ENCODE results near the gene ORMDL2. TPM values are rescaled to one million over a fixed set of nuclear protein-coding genes. Genes with fewer than 3 reads are reported as not detected.

The ORMDL2 gene
- total and polyA plus RNA-seq, 10 of the 15 experiments (the other 5 are each of a cell fraction or from before 2014, with no cell fraction given) = 15.0 to 135 (median 33.9) TPM

- H3K79me2 ChIP-seq (ENCODE audit: control insufficient read depth, insufficient read depth, low read length) = no peaks in the 10 kb centered on the region
- H3K27ac ChIP-seq (ENCODE audit: control insufficient read depth, insufficient read depth) = no peak within 1 kb of the TSS
- ATAC-seq (no peak; the same call in 2 of the 3 replicates), DNase-seq (ENCODE audit: low read depth, low spot score) (no peak), FAIRE-seq (no peak)
- no peak within 1 kb of the TSS for H3K4me2 ChIP-seq (ENCODE audit: control insufficient read depth, insufficient read depth)
- SMC1A ChIA-PET (ENCODE audit: uncharacterized antibody, unreplicated experiment) = no interaction called here
- CTCF ChIA-PET = interaction anchor here (1.0 to 1.2 kb wide), 2 partner anchors 84 to 104 kb away, joined by 3 read pairs; no protein-coding TSS in a partner anchor
- in situ Hi-C loops (cut with MboI) (no loop called here), intact Hi-C loops (cut with micrococcal nuclease; ENCODE audit: unreplicated experiment) (no loop called here)
- no peaks in the 10 kb centered on the region for H4K20me1 ChIP-seq (ENCODE audit: control insufficient read depth, insufficient read depth)
- no TSS peak for BruUV-seq (replicated peaks)
- RAD21 ChIA-PET (ENCODE audit: unreplicated experiment) = interaction anchor here (1.2 kb wide), 1 partner anchor 105 kb away, joined by 4 read pairs; no protein-coding TSS in a partner anchor
- H3K27me3 ChIP-seq (replicated peaks in 1 of 2; ENCODE audit: control insufficient read depth in 2 of 2, insufficient read depth in 2 of 2, low read length in 1 of 2) = no peaks in the 10 kb centered on the region; a peak in 1 of 4 replicates
- WGBS (ENCODE audit: insufficient coverage, insufficient replicate concordance, low lambda C conversion rate, missing lambda C conversion rate) = 40% methylated on average over 10 of the region's 10 CpGs
- no peaks in the 10 kb centered on the region for H3K36me3 ChIP-seq (ENCODE audit: control insufficient read depth in 2 of 2, insufficient read depth in 2 of 2, low read length in 1 of 2)
- H3K9ac ChIP-seq (ENCODE audit: control insufficient read depth, insufficient read depth, low read length) = no peak within 1 kb of the TSS
- H3K9me3 ChIP-seq (replicated peaks; ENCODE audit: control insufficient read depth, insufficient read depth, low read length) = no peaks in the 10 kb centered on the region
- POLR2A ChIA-PET = interaction anchor here (0.6 kb wide), 1 partner anchor 16 kb away, joined by 4 read pairs; no protein-coding TSS in a partner anchor
- no peak within 1 kb of the TSS for H3K4me3 ChIP-seq
- no peak for TF ChIP-seq RCOR1 (conservative IDR thresholded peaks at IDR 0.05; ENCODE audit: low read depth, low read length)
- no peak for TF ChIP-seq MTA3 (IDR thresholded peaks at IDR 0.05; ENCODE audit: borderline replicate concordance, low read length)
- no peak for TF ChIP-seq RELA (IDR thresholded peaks at IDR 0.05; ENCODE audit: borderline replicate concordance, partially characterized antibody)
- TF ChIP-seq EP300 (IDR thresholded peaks at IDR 0.05; ENCODE audit: borderline replicate concordance in 1 of 2, control insufficient read depth in 1 of 2, low read depth in 2 of 2, low read length in 2 of 2) = no peak
- no peak for TF ChIP-seq JUNB (IDR thresholded peaks at IDR 0.05)
- TF ChIP-seq STAT3 (IDR thresholded peaks at IDR 0.05; ENCODE audit: low read depth, low read length) = no peak
- no peak for TF ChIP-seq TCF3 (IDR thresholded peaks at IDR 0.05; ENCODE audit: borderline replicate concordance, insufficient read depth, low read depth, low read length)
- no peak for TF ChIP-seq ZNF592 (IDR thresholded peaks at IDR 0.05)
- TF ChIP-seq ZZZ3 (IDR thresholded peaks at IDR 0.05; ENCODE audit: control insufficient read depth, insufficient read length, low read depth) = no peak
- TF ChIP-seq HCFC1 (IDR thresholded peaks at IDR 0.05; ENCODE audit: low read length) = no peak
- no peak for TF ChIP-seq GABPA (IDR thresholded peaks at IDR 0.05; ENCODE audit: low read depth)
- TF ChIP-seq TCF12 (IDR thresholded peaks at IDR 0.05; ENCODE audit: low read depth, low read length) = no peak
- TF ChIP-seq PAX5 (IDR thresholded peaks at IDR 0.05; ENCODE audit: borderline replicate concordance, low read depth, low read length) = no peak
- no peak for TF ChIP-seq SMARCA5 (IDR thresholded peaks at IDR 0.05)
- TF ChIP-seq RAD51 (IDR thresholded peaks at IDR 0.05) = no peak
- no peaks in the 10 kb centered on the region; the same call in 1 of the 2 replicates for H3K4me1 ChIP-seq (ENCODE audit: control insufficient read depth, insufficient read depth, low read length)
- no peak within 1 kb of the TSS for H2AFZ ChIP-seq (ENCODE audit: control insufficient read depth, low read depth, low read length)
Observed at GRCh38 chr12:55842681-55843429, 25.0 kb downstream of the ORMDL2 start, which contains the start of gene MMP19. Gene MMP19, minus strand, starts transcription at chr12:55842936. Its CDS starts 106 bp downstream, at chr12:55842830.

Measured in GM12878 (cell line).